Measurements from ENCODE around the gene VWF.

DNA sequence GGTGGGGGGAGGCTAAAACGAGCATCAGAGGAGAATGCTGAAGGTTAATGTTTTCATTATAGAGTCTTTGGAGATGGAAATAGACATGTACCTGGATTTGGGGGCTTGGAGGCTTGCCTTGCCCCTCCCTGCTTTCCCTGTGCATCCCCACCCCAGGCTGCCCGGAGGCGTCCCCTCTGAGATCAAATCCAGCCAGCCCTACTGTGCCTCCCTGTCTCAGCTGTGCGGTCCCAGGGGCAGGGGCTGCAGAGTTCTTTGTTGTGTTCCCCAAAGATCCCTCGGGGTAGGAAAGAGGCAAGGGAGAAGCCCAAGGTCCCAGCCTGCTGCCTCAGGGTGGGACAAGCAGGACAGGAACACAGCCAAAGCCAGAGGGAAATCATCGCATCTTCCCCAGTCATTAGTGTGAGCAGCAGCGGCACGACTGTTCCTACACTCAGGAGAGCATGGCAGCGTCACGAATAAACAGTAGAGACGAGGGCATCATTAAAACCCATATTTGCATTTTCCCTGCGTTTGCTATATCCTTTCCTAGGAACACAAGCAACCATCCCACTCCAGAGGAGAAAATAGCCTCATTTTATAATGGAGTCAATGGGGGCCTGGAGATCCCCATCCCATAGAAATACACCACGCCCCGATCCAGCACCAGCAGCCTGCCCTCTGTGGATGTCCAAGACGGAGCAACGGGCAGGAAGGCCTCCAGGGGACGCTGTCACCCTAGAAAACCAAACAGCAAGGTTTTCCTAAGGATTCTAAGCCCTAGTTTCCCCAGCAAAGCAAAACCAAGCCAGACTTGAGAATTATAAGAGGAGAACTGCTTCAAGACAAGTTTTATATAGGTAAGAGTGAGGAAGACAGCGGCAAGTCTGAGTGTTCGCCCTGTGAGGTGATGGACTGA, 211.8 kb downstream of the VWF start:
- TF ChIP-seq, protein P1, sequence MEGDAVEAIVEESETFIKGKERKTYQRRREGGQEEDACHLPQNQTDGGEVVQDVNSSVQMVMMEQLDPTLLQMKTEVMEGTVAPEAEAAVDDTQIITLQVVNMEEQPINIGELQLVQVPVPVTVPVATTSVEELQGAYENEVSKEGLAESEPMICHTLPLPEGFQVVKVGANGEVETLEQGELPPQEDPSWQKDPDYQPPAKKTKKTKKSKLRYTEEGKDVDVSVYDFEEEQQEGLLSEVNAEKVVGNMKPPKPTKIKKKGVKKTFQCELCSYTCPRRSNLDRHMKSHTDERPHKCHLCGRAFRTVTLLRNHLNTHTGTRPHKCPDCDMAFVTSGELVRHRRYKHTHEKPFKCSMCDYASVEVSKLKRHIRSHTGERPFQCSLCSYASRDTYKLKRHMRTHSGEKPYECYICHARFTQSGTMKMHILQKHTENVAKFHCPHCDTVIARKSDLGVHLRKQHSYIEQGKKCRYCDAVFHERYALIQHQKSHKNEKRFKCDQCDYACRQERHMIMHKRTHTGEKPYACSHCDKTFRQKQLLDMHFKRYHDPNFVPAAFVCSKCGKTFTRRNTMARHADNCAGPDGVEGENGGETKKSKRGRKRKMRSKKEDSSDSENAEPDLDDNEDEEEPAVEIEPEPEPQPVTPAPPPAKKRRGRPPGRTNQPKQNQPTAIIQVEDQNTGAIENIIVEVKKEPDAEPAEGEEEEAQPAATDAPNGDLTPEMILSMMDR (conservative IDR thresholded peaks at IDR 0.05; ENCODE audit: low read depth, low read length): peak; percentile 48
- TF ChIP-seq EZH2 (IDR thresholded peaks at IDR 0.05; ENCODE audit: low read length, unreplicated experiment) (no peak), EZH2phosphoT487 (IDR thresholded peaks at IDR 0.05; ENCODE audit: borderline replicate concordance, low read length) (no peak)

Data from PC-3 (cell line).